Epidermal melanocyte (primary cell): ENCODE data around the gene GRWD1.

Source experiments
- DNase-seq: peaks from one replicate; pipeline ENCODE4 v3.0.0; 2011; ENCODE audit warnings: low spot score; ENCODE audit not compliant: insufficient read length

GRWD1 gene

DNA sequence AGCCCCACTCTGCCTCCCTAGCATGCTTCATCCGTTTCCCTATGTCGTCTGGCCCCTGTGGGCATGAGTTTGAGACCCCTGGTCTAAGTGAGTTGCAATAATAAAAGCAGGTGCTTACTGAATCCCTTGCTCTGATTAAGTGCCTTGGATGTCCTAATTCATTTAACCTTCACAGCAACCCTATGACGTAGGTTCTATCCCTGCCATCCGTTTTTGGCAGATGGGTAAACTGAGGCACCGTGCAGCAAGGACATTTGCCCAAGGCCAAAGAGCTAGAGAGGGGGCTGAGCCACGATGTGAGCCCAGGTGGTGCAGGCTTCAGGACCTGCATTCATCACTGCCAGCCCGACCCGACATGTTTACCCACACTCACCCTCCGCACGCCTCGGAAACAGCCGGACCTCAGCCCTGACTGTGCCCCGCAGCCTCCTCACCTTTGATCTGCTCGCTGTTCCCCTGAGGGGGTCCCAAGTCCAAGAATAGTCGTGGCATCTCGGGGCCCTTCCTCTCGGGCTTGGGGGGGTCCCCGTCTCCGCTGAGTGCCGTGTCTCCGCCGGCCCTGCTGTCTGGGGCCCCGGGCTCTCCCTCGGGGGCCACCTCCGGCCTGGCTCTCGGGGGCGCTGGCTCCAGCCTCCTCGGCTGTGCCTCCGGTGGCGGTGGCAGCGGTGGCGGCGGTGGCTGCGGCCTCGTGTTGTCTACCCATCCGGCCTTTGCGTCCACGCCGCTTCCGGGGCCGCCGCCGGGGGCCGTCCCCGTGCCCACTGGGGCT lies 51.4 kb downstream of the GRWD1 start:
- DNase-seq: no peak

GRCh38 chr19:48497728-48498594 lies 52.2 kb downstream of the GRWD1 start:
- no peak for DNase-seq

GRCh38 chr19:48498595-48499311 lies 53.0 kb downstream of the GRWD1 start:
- DNase-seq: no peak

DNA sequence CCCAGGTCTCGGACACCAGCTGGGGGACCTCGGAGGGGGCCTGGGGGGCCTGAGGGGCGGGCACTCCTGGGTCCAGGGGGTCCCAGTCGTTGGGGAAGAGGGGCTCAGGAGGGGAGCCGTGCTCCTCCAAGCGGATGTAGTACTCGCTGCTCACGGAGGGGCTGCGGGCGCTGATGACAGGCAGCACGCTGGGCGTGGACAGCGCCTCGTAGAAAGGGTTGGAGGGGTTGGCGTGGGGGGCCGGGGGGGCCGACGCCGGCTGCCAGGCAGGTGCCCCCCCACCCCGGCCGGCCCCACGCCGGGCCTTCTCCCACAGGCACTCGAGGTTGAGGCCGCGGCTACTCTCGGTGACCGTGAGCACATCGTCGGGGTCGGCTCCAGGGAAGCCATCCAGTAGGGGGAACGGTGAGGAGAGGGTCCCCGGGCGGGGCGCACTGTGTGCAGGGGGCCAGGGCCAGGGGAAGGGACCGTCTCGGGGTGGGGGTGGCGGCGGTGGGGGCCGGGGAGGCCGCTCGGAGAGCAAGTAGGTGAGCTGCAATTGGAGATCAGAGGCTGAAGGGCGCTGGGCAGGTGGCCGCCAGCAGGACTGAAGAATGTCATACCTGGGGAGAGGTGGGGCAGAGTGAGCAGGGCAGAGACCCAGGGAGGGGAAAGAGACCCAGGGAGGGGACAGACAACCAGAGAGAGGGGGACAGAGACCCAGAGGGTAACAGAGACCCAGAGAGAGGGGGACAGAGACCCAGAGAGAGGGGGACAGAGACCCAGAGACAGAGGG lies 53.7 kb downstream of the GRWD1 start:
- no peak for DNase-seq

DNA sequence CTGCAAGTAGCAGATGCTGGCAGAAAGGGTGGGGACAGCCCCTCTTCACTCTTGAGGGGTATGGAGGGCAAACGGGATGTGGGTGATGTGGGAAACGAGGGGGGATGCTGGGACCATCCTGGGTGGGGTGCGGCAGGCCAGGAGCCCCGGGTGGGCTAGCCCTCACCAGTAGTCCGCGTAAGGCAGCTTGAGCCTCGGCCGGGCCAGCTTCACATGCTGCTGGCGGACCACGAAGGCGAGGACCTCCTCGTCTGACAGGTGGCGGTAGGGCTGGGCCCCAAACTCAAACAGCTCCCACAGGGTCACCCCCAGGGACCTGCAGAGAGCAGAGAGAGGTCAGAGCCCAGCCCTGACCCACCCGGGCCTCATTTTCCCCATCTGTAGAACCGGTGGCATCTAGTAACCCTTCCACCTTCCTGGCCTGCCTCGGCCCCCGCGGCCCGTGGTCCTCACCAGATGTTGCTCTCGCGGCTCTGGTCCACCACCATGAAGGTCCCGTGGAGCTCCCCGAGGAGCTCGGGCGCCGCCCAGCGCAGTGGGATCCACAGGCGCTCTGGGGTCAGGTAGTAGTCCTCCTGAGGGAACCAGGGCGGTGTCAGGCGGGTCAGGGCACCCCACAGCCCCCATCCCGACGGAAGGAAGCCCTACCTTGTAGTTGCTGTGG lies 55.2 kb downstream of the GRWD1 start:
- no peak for DNase-seq

DNA sequence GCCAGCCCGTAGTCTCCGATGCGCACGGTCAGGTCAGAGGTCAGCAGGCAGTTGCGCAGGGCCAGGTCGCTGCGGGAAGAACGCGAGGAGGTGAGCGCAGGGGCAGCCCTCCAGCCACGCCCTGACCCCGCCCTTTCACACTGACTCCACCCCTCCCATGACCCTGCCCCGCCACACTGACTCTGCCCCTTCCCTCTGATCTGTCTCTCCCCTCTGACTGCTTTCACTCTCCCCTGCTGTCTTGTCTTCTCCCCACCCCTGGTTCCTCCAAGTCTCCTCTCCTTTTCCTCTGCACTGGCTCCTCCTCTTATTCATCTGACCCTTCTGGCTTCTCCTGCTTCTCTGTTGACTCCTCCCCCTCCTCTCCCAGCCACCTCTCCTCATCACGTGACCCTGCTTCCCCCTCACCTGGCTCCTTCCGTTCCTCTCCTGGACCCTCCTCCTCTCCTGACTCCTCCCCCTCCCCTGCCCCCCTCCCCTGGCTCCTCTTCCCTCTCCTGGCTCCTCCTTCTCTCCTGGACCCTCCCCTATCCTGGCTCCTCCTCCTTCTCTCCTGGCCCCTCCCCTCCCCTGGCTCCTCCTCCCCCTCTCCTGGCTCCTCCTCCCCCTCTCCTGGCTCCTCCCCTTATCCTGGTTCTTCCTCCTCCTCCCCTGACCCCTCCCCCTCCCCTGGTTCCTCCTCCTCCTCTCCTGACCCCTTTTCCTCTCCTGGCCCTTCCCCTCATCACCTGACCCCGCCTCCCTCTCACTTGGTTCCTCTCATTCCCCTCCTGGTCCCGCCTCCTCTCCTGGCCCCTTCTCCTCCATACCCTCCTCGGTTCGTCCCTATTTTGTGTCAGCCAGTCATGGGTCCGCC lies 55.9 kb downstream of the GRWD1 start:
- DNase-seq: no peak

DNA sequence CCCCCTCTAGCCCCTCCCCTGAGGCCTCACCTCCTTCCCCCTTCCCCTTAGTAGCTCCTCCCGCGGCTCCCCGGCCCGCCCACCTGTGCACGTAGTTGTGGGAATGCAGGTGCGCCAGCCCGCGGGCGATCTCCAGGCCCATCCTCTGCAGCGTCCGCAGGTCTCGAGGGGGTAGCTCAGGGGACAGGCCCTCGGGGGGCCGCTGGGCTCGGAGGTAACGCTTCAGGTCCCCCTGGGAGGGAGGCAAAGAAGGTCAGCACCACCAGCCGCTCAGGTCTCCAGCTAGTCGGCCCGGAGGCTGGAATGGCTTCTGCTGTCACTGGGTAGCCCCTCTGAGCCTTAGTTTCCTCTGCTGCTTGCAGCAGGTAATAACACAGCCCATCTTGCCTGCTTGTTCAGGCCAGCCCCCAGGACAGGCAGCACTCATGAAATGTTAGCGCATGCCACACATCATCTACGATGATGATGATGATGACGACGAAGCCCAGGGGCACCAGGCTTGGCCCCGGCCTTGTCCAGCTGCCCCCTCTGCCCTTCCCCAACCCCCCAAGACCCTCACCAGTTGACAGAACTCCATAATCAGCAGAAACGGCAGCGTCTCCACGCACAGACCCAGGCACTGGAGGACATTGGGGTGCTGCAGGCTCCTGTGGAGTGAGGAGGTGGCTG lies 56.7 kb downstream of the GRWD1 start:
- DNase-seq: no peak

DNA sequence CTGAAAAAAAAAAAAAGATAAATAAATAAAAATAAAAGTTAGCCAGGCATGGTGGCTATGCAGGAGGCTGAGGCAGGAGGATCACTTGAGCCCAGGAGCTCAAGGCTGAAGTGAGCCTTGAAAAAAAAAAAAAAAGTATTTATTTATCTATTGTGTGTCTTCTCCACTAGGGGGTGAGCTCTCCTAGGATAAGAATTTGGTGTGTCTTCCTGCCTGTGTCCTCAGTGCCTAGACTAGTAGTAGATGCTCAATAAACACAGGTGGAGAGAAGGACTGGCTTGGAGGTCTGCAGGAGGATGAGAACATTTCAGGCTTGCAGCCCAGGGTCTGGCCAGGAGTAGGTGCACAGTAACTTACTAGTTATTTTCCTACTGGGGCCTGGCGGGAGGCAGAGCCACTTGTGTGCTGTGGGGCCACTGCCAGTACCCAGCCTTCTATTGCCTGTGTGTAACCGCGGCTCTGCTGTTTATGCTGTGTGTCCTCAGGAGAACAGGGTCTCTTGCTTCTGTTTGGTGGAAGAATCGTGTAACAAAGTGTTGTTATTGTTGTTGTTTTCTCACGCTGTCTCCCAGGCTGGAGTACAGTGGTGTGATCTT lies 60.5 kb downstream of the GRWD1 start:
- DNase-seq: no peak
